ENCODE data around the gene ZSWIM3. TPM values are rescaled to one million over a fixed set of nuclear protein-coding genes. Genes with fewer than 3 reads are reported as not detected.

Gene ZSWIM3
- total and polyA plus RNA-seq, 4 donors: 0.56 to 4.2 (median 2.3) TPM

- peaks cover 6 to 27% (median 14%) of the 10 kb centered on the region in 4 donors for H3K36me3 ChIP-seq (ENCODE audit: control insufficient read depth in 4 of 4, insufficient read depth in 3 of 4, low read depth in 1 of 4, low read length in 3 of 4)
- WGBS: 85% methylated on average over 1 of the region's 1 CpG
- no peak overlapping the region for H3K4me3 ChIP-seq (ENCODE audit: low read depth in 1 of 3, low read length in 3 of 3)
- H3K9ac ChIP-seq (ENCODE audit: low read depth in 1 of 2, low read length in 2 of 2): no peak overlapping the region
- DNase-seq (ENCODE audit: low spot score): peak; percentile 58
- TF ChIP-seq FOXA2 (IDR thresholded peaks at IDR 0.05) (no peak), REST (IDR thresholded peaks at IDR 0.05) (no peak), HNF4G (IDR thresholded peaks at IDR 0.05) (no peak), EGR1 (IDR thresholded peaks at IDR 0.05; ENCODE audit: low read depth in 2 of 2) (no peak), FOXA1 (IDR thresholded peaks at IDR 0.05) (no peak), SP1 (IDR thresholded peaks at IDR 0.05) (no peak), YY1 (IDR thresholded peaks at IDR 0.05) (no peak), ZBTB33 (IDR thresholded peaks at IDR 0.05) (no peak), TAF1 (conservative IDR thresholded peaks at IDR 0.05) (no peak), GABPA (IDR thresholded peaks at IDR 0.05 in 1 of 2, conservative IDR thresholded peaks at IDR 0.05 in 1 of 2) (no peak), RAD21 (IDR thresholded peaks at IDR 0.05) (no peak), JUND (IDR thresholded peaks at IDR 0.05) (no peak), MAX (IDR thresholded peaks at IDR 0.05) (no peak), HNF4A (conservative IDR thresholded peaks at IDR 0.05) (no peak), NR2F2 (IDR thresholded peaks at IDR 0.05) (no peak)
- peaks cover 2 to 12% (median 5%) of the 10 kb centered on the region in 4 donors for H3K4me1 ChIP-seq (ENCODE audit: control insufficient read depth in 4 of 4, insufficient read depth in 4 of 4, low read length in 3 of 4)
- H3K27ac ChIP-seq (ENCODE audit: low read depth in 1 of 2, low read length in 2 of 2): no peak overlapping the region
- no peaks in the 10 kb centered on the region for H3K27me3 ChIP-seq (ENCODE audit: control insufficient read depth in 4 of 4, insufficient read depth in 4 of 4, low read length in 3 of 4)
- no peaks in the 10 kb centered on the region for H3K9me3 ChIP-seq (ENCODE audit: control insufficient read depth in 4 of 4, low read length in 3 of 4)
These were observed 6.5 kb upstream of the ZSWIM3 start for GRCh38 chr20:45850926-45851325.

GRCh38 chr20:45851501-45851900 lies 5.9 kb upstream of the ZSWIM3 start:
- Histone ChIP-seq H3K36me3 (ENCODE audit: control insufficient read depth in 4 of 4, insufficient read depth in 3 of 4, low read depth in 1 of 4, low read length in 3 of 4) (peaks cover 6 to 23% (median 10%) of the 10 kb centered on the region in 4 donors), H3K4me1 (ENCODE audit: control insufficient read depth in 4 of 4, insufficient read depth in 4 of 4, low read length in 3 of 4) (peaks cover 8 to 18% (median 11%) of the 10 kb centered on the region in 4 donors), H3K27me3 (ENCODE audit: control insufficient read depth in 4 of 4, insufficient read depth in 4 of 4, low read length in 3 of 4) (no peaks in the 10 kb centered on the region), H3K9ac (ENCODE audit: low read depth in 1 of 2, low read length in 2 of 2) (no peak overlapping the region), H3K27ac (ENCODE audit: low read depth in 1 of 2, low read length in 2 of 2) (no peak overlapping the region), H3K4me3 (ENCODE audit: low read depth in 1 of 3, low read length in 3 of 3) (no peak overlapping the region), H3K9me3 (ENCODE audit: control insufficient read depth in 4 of 4, low read length in 3 of 4) (no peaks in the 10 kb centered on the region)
- DNase-seq (ENCODE audit: low spot score): no peak
- TF ChIP-seq FOXA1 (IDR thresholded peaks at IDR 0.05) (no peak), NR2F2 (IDR thresholded peaks at IDR 0.05) (no peak)

Data from liver (tissue), 9 donors.